Smooth muscle cell (in vitro differentiated cells): Measurements from ENCODE around the gene ANAPC5. TPM values are rescaled to one million over a fixed set of nuclear protein-coding genes. Genes with fewer than 3 reads are reported as not detected.

Experiments used
- DNase-seq: peaks from one replicate; lab custom pipeline; 2025; ENCODE audit not compliant: unreplicated experiment; lab: John Stamatoyannopoulos, UW
- H2AFZ ChIP-seq: fragments of 200-600 bp; sonication (generic); 2 replicates; pipeline ENCODE4 v1.6.0; 2016; ENCODE audit warnings: antibody characterized with exemption, low read depth, mild to moderate bottlenecking
- H3F3A ChIP-seq: fragments of 200-600 bp; sonication (generic); 2 replicates; pipeline ENCODE4 v1.6.0; 2017; ENCODE audit warnings: antibody characterized with exemption, low read depth
- H3K27ac ChIP-seq: fragments of 200-600 bp; sonication (generic); 2 replicates; pipeline ENCODE4 v1.5.1; 2016; ENCODE audit warnings: low read depth, mild to moderate bottlenecking
- H3K27me3 ChIP-seq: fragments of 200-600 bp; sonication (generic); 2 replicates; pipeline ENCODE4 v1.6.1; 2016; ENCODE audit warnings: low read depth, mild to moderate bottlenecking
- H3K36me3 ChIP-seq: fragments of 200-600 bp; sonication (generic); 2 replicates; pipeline ENCODE4 v1.5.1; 2016; ENCODE audit warnings: low read depth
- H3K4me1 ChIP-seq: fragments of 200-600 bp; sonication (generic); 2 replicates; pipeline ENCODE4 v1.5.1; 2016; ENCODE audit warnings: low read depth
- H3K4me2 ChIP-seq: fragments of 200-600 bp; sonication (generic); 2 replicates; pipeline ENCODE4 v1.6.0; 2016; ENCODE audit warnings: mild to moderate bottlenecking
- H3K4me3 ChIP-seq: fragments of 200-600 bp; sonication (generic); 2 replicates; pipeline ENCODE4 v1.5.1; 2016; ENCODE audit warnings: mild to moderate bottlenecking
- H3K79me2 ChIP-seq: fragments of 200-600 bp; sonication (generic); 2 replicates; pipeline ENCODE4 v1.6.0; 2016; ENCODE audit warnings: low read depth, mild to moderate bottlenecking
- H3K9ac ChIP-seq: fragments of 200-600 bp; sonication (generic); 2 replicates; pipeline ENCODE4 v1.6.0; 2016; ENCODE audit warnings: low read depth
- H3K9me3 ChIP-seq: fragments of 200-600 bp; sonication (generic); replicated peaks from 2 replicates; pipeline ENCODE4 v1.5.1; 2016; ENCODE audit warnings: low read depth
- H4K20me1 ChIP-seq: fragments of 200-600 bp; sonication (generic); 2 replicates; pipeline ENCODE4 v1.6.0; 2016; ENCODE audit warnings: low read depth
- CTCF ChIP-seq: fragments of 200-600 bp; sonication (generic); IDR thresholded peaks from 2 replicates; pipeline ENCODE4 v1.5.1; 2017; ENCODE audit warnings: borderline replicate concordance, mild to moderate bottlenecking, antibody characterized with exemption; ENCODE audit not compliant: insufficient read depth, poor library complexity, severe bottlenecking
- WGBS: methylation state at CpG from one replicate; pipeline ENCODE4 v1.1.7; 2016; ENCODE audit warnings: low lambda C conversion rate; 5-methylcytosine and 5-hydroxymethylcytosine counted together
- polyA plus RNA-seq: library from polyadenylated mRNA; unstranded; fragments of >200 nt; fragmentation: Nextera tagmentation; extraction: Ambion mirVana; gene quantifications from 2 replicates; pipeline ENCODE4 v1.2.1, GENCODE V29; 2016
- total RNA-seq: library from RNA; depleted of rRNA; stranded (reverse); fragments of >200 nt; gene quantifications from 2 replicates; pipeline ENCODE4 v1.2.3, GENCODE V29; 2014

The ANAPC5 gene
- total and polyA plus RNA-seq, 2 experiments from 2014 or later = 109 to 121 TPM

GRCh38 chr12:121297435-121297991 is 54.7 kb downstream of the ANAPC5 start:
- Histone ChIP-seq H3K36me3 (no peaks in the 10 kb centered on the region), H4K20me1 (peaks cover 20% of the 10 kb centered on the region), H3K9ac (peak overlapping the region; percentile 75), H3K4me1 (peaks cover 19% of the 10 kb centered on the region), H3K27me3 (no peaks in the 10 kb centered on the region), H3K9me3 (no peaks in the 10 kb centered on the region), H3K4me3 (peak overlapping the region; percentile 95), H3K4me2 (peak overlapping the region; percentile 99), H3K27ac (peak overlapping the region; percentile 42), H3F3A (no peaks in the 10 kb centered on the region), H2AFZ (peak overlapping the region; percentile 98), H3K79me2 (peaks cover 21% of the 10 kb centered on the region)
- 3% methylated on average over 21 of the region's 21 CpGs for WGBS
- no peak for TF ChIP-seq CTCF
- DNase-seq = no peak

GRCh38 chr12:121296618-121297434 is 55.4 kb downstream of the ANAPC5 start, which contains the start of gene CAMKK2:
CAMKK2 (minus strand) TSS chr12:121296709; CDS start chr12:121274526, 22,183 bp downstream.
- TF ChIP-seq CTCF = no peak
- Histone ChIP-seq H3K4me2 (peak within 1 kb of the TSS; percentile 100), H2AFZ (peak within 1 kb of the TSS; percentile 98), H3K27ac (peak within 1 kb of the TSS; percentile 42), H3K9ac (peak within 1 kb of the TSS; percentile 75), H3K4me1 (peaks cover 19% of the 10 kb centered on the region), H3F3A (no peaks in the 10 kb centered on the region), H3K79me2 (peaks cover 21% of the 10 kb centered on the region), H4K20me1 (peaks cover 25% of the 10 kb centered on the region), H3K36me3 (no peaks in the 10 kb centered on the region), H3K4me3 (peak within 1 kb of the TSS; percentile 95), H3K9me3 (no peaks in the 10 kb centered on the region), H3K27me3 (no peaks in the 10 kb centered on the region)
- 3% methylated on average over 61 of the region's 104 CpGs for WGBS
- peak; percentile 54 for DNase-seq

GRCh38 chr12:121295746-121296617 is 56.2 kb downstream of the ANAPC5 start:
- Histone ChIP-seq H3K4me1 (peaks cover 19% of the 10 kb centered on the region), H2AFZ (peak overlapping the region; percentile 80), H3K9ac (peak overlapping the region; percentile 68), H3K27ac (no peak overlapping the region), H3K36me3 (no peaks in the 10 kb centered on the region), H4K20me1 (peaks cover 34% of the 10 kb centered on the region), H3F3A (no peaks in the 10 kb centered on the region), H3K4me3 (peak overlapping the region; percentile 95), H3K4me2 (peak overlapping the region; percentile 100), H3K27me3 (no peaks in the 10 kb centered on the region), H3K9me3 (no peaks in the 10 kb centered on the region), H3K79me2 (peaks cover 21% of the 10 kb centered on the region)
- WGBS = 2% methylated on average over 33 of the region's 55 CpGs
- DNase-seq = no peak
- TF ChIP-seq CTCF = no peak
